Suprapubic skin (tissue), 3 donors: Measurements from ENCODE around the gene EPHA6.

Experiments
- CTCF ChIP-seq, 2 donors: fragments of 200-600 bp in 1 of 2; fragments of 450-650 bp in 1 of 2; sonication (generic) in 1 of 2; IDR thresholded peaks; one replicate each; pipeline ENCODE4 v1.5.1; 2016 to 2019; ENCODE audit warnings: antibody characterized with exemption in 2 of 2, mild to moderate bottlenecking in 1 of 2, moderate library complexity in 1 of 2
- EP300 ChIP-seq: sonication (generic); formaldehyde crosslinking; IDR thresholded peaks from one replicate; pipeline ENCODE4 v1.6.1; 2017; ENCODE audit warnings: antibody characterized with exemption
- POLR2A ChIP-seq, 2 donors: fragments of 450-650 bp; IDR thresholded peaks; one replicate each; pipeline ENCODE4 v1.6.1; 2017; ENCODE audit warnings: antibody characterized with exemption in 2 of 2, mild to moderate bottlenecking in 2 of 2, moderate library complexity in 2 of 2

GRCh38 chr3:97106652-97106989 lies 292.2 kb downstream of the EPHA6 start:
- TF ChIP-seq CTCF (IDR thresholded peaks at IDR 0.05) (no peak), POLR2A (IDR thresholded peaks at IDR 0.05) (no peak), EP300 (no peak)
